Gastrocnemius medialis (tissue), 4 donors: ENCODE results near the gene RRP12.
A peak's percentile ranks its signal among the peaks of the same experiment; 100 is the strongest.

Source experiments
- CTCF ChIP-seq, 5 experiments: fragments of 450-650 bp in 3 of 5; fragments of 200-600 bp in 2 of 5; sonication (generic) in 2 of 5; IDR thresholded peaks in 4 of 5; conservative IDR thresholded peaks in 1 of 5; 1 replicate in 4 of 5; 2 replicates in 1 of 5; pipeline ENCODE4 v1.5.1; 2016 to 2019; ENCODE audit warnings: antibody characterized with exemption in 5 of 5, mild to moderate bottlenecking in 3 of 5, moderate library complexity in 3 of 5
- POLR2A ChIP-seq, 2 donors: fragments of 450-650 bp; IDR thresholded peaks; one replicate each; pipeline ENCODE4 v1.6.1; 2017; ENCODE audit warnings: antibody characterized with exemption in 2 of 2, mild to moderate bottlenecking in 2 of 2, moderate library complexity in 2 of 2

GRCh38 chr10:97445722-97446639, 44.8 kb upstream of the RRP12 start, which contains the start of the genes EXOSC1 and ZDHHC16:
- TF ChIP-seq POLR2A (IDR thresholded peaks at IDR 0.05) (peak; percentile 50 to 57), CTCF (IDR thresholded peaks at IDR 0.05 in 4 of 5, conservative IDR thresholded peaks at IDR 0.05 in 1 of 5) (peak in 1 of 5 experiments; percentile 14)
